Neural cell (in vitro differentiated cells): Measurements from ENCODE around the gene NR4A2. TPM values are rescaled to one million over a fixed set of nuclear protein-coding genes. Genes with fewer than 3 reads are reported as not detected.

Experiments used
- H2AFZ ChIP-seq: fragments of 200-600, 300-800 bp; sonication (generic), shearing (Covaris generic); 2 replicates; pipeline ENCODE4 v1.6.0; 2014; ENCODE audit warnings: low read depth, mild to moderate bottlenecking, antibody characterized with exemption, low read length, moderate library complexity
- H3F3A ChIP-seq: fragments of 200-600 bp; shearing (Covaris generic); 2 replicates; pipeline ENCODE4 v1.6.1; 2016; ENCODE audit warnings: mild to moderate bottlenecking, moderate library complexity, mixed read lengths, antibody characterized with exemption, low read length; ENCODE audit not compliant: insufficient read depth, poor library complexity, severe bottlenecking
- H3K27ac ChIP-seq: fragments of 200-600, 300-800 bp; sonication (generic), shearing (Covaris generic); 2 replicates; pipeline ENCODE4 v1.5.1; 2014; ENCODE audit warnings: mild to moderate bottlenecking, low read length, moderate library complexity
- H3K27me3 ChIP-seq: fragments of 300-800, 200-600 bp; sonication (generic), shearing (Covaris generic); 2 replicates; pipeline ENCODE4 v1.6.0; 2014; ENCODE audit warnings: mild to moderate bottlenecking, low read depth, low read length, moderate library complexity; ENCODE audit not compliant: insufficient read depth
- H3K36me3 ChIP-seq: fragments of 300-800, 200-600 bp; sonication (generic), shearing (Covaris generic); 2 replicates; pipeline ENCODE4 v1.5.1; 2014; ENCODE audit warnings: mild to moderate bottlenecking, antibody characterized with exemption, low read length, moderate library complexity; ENCODE audit not compliant: insufficient read depth
- H3K4me2 ChIP-seq: fragments of 300-800, 200-600 bp; sonication (generic), shearing (Covaris generic); 2 replicates; pipeline ENCODE4 v1.6.0; 2014; ENCODE audit warnings: mild to moderate bottlenecking, low read length
- H3K4me3 ChIP-seq: fragments of 300-800, 200-600 bp; sonication (generic), shearing (Covaris generic); 2 replicates; pipeline ENCODE4 v1.5.1; 2014; ENCODE audit warnings: mild to moderate bottlenecking, low read length, moderate library complexity
- H3K79me2 ChIP-seq: fragments of 200-600 bp; shearing (Covaris generic); replicated peaks from 2 replicates; pipeline ENCODE4 v1.6.0; 2014; ENCODE audit warnings: mild to moderate bottlenecking, low read length, moderate library complexity; ENCODE audit not compliant: insufficient read depth
- H3K9ac ChIP-seq: fragments of 300-800, 200-600 bp; sonication (generic), shearing (Covaris generic); 2 replicates; pipeline ENCODE4 v1.6.1; 2016; ENCODE audit warnings: mild to moderate bottlenecking, low read length, mixed read lengths
- H3K9me2 ChIP-seq: fragments of 200-600 bp; shearing (Covaris generic); 2 replicates; pipeline ENCODE4 v1.6.1; 2016; ENCODE audit warnings: mild to moderate bottlenecking, low read length, mixed read lengths; ENCODE audit not compliant: insufficient read depth
- H3K9me3 ChIP-seq: fragments of 200-600, 300-800 bp; sonication (generic), shearing (Covaris generic); 2 replicates; pipeline ENCODE4 v1.6.1; 2016; ENCODE audit warnings: mild to moderate bottlenecking, mixed run types, low read length, moderate library complexity, mixed read lengths
- H4K20me1 ChIP-seq: fragments of 200-600 bp; shearing (Covaris generic); 2 replicates; pipeline ENCODE4 v1.6.1; 2016; ENCODE audit warnings: mild to moderate bottlenecking, mixed run types; ENCODE audit not compliant: insufficient read depth
- CTCF ChIP-seq: fragments of 450-650 bp; IDR thresholded peaks from 2 replicates; pipeline ENCODE4 v1.5.1; 2014; ENCODE audit warnings: antibody characterized with exemption, mild to moderate bottlenecking, moderate library complexity; ENCODE audit not compliant: poor library complexity, severe bottlenecking
- EP300 ChIP-seq: fragments of 450-650 bp; conservative IDR thresholded peaks from 2 replicates; pipeline ENCODE4 v1.6.1; 2014; ENCODE audit warnings: antibody characterized with exemption, mild to moderate bottlenecking, moderate library complexity; ENCODE audit not compliant: poor library complexity, severe bottlenecking
- EZH2 ChIP-seq: fragments of 200-600, 300-800 bp; shearing (Covaris generic), sonication (generic); IDR thresholded peaks from 2 replicates; pipeline ENCODE4 v1.6.1; 2014; ENCODE audit warnings: antibody characterized with exemption, low read length, borderline replicate concordance, mild to moderate bottlenecking; ENCODE audit not compliant: insufficient read depth, poor library complexity, severe bottlenecking
- MXI1 ChIP-seq: fragments of 450-650 bp; conservative IDR thresholded peaks from 2 replicates; pipeline ENCODE4 v1.6.1; 2014; ENCODE audit warnings: antibody characterized with exemption, mild to moderate bottlenecking; ENCODE audit not compliant: poor library complexity, severe bottlenecking
- POLR2AphosphoS5 ChIP-seq: IDR thresholded peaks from 2 replicates; pipeline ENCODE4 v1.6.1; 2012
- RAD21 ChIP-seq: fragments of 450-650 bp; conservative IDR thresholded peaks from 2 replicates; pipeline ENCODE4 v1.6.1; 2014; ENCODE audit warnings: antibody characterized with exemption, mild to moderate bottlenecking, moderate library complexity
- REST ChIP-seq: IDR thresholded peaks from 2 replicates; pipeline ENCODE4 v1.6.1; 2012; ENCODE audit warnings: borderline replicate concordance
- SMC3 ChIP-seq: fragments of 450-650 bp; conservative IDR thresholded peaks from 2 replicates; pipeline ENCODE4 v1.6.1; 2014; ENCODE audit warnings: antibody characterized with exemption, mild to moderate bottlenecking, moderate library complexity; ENCODE audit not compliant: poor library complexity
- TAF1 ChIP-seq: IDR thresholded peaks from 2 replicates; pipeline ENCODE4 v1.6.1; 2012; ENCODE audit warnings: low read depth
- polyA plus RNA-seq: library from polyadenylated mRNA; depleted of rRNA; stranded (reverse); fragments of >200 nt; gene quantifications from 2 replicates; pipeline ENCODE4 v1.2.3, GENCODE V29; 2014

NR4A2 gene
- polyA plus RNA-seq, 1 donor from 2014 or later = 0.48 TPM

- Histone ChIP-seq H3K27me3 (no peaks in the 10 kb centered on the region), H3K9me2 (no peaks in the 10 kb centered on the region), H3K36me3 (no peaks in the 10 kb centered on the region), H3K27ac (no peak overlapping the region), H3K9me3 (no peaks in the 10 kb centered on the region), H2AFZ (no peak overlapping the region), H3K4me3 (no peak overlapping the region), H3K4me2 (no peak overlapping the region), H3K9ac (no peak overlapping the region), H4K20me1 (no peaks in the 10 kb centered on the region), H3K79me2 (no peaks in the 10 kb centered on the region), H3F3A (no peaks in the 10 kb centered on the region)
- no peak for TF ChIP-seq RAD21
- no peak for TF ChIP-seq CTCF
- no peak for TF ChIP-seq TAF1
- no peak for TF ChIP-seq REST
- no peak for TF ChIP-seq EP300
- TF ChIP-seq EZH2 = no peak
These were observed 25.7 kb downstream of the NR4A2 start for GRCh38 chr2:156306821-156307220.

- no peaks in the 10 kb centered on the region for H3K9me2 ChIP-seq
- no peak overlapping the region for H2AFZ ChIP-seq
- H3K9ac ChIP-seq = no peak overlapping the region
- no peak overlapping the region for H3K4me3 ChIP-seq
- H3K79me2 ChIP-seq = no peaks in the 10 kb centered on the region
- no peaks in the 10 kb centered on the region for H3F3A ChIP-seq
- H3K36me3 ChIP-seq = no peaks in the 10 kb centered on the region
- H3K27ac ChIP-seq = no peak overlapping the region
- H3K27me3 ChIP-seq = no peaks in the 10 kb centered on the region
- no peaks in the 10 kb centered on the region for H4K20me1 ChIP-seq
- TF ChIP-seq SMC3 = no peak
- no peaks in the 10 kb centered on the region for H3K9me3 ChIP-seq
- H3K4me2 ChIP-seq = no peak overlapping the region
These were observed 27.4 kb downstream of the NR4A2 start for GRCh38 chr2:156305121-156305520.

GRCh38 chr2:156300337-156300736 lies 32.2 kb downstream of the NR4A2 start:
- H2AFZ ChIP-seq = no peak overlapping the region
- no peaks in the 10 kb centered on the region for H3K36me3 ChIP-seq
- no peaks in the 10 kb centered on the region for H4K20me1 ChIP-seq
- H3K9me3 ChIP-seq = no peaks in the 10 kb centered on the region
- H3K79me2 ChIP-seq = no peaks in the 10 kb centered on the region
- no peaks in the 10 kb centered on the region for H3K27me3 ChIP-seq
- no peaks in the 10 kb centered on the region for H3K9me2 ChIP-seq
- no peak overlapping the region for H3K4me3 ChIP-seq
- H3K27ac ChIP-seq = no peak overlapping the region
- no peak overlapping the region for H3K9ac ChIP-seq
- H3F3A ChIP-seq = no peaks in the 10 kb centered on the region
- H3K4me2 ChIP-seq = no peak overlapping the region
- no peak for TF ChIP-seq MXI1
- no peak for TF ChIP-seq CTCF
- TF ChIP-seq REST = no peak
- no peak for TF ChIP-seq TAF1
- no peak for TF ChIP-seq RAD21
- TF ChIP-seq POLR2AphosphoS5 = no peak
- no peak for TF ChIP-seq EP300
- TF ChIP-seq SMC3 = no peak
- no peak for TF ChIP-seq EZH2
